Ovary (tissue), 3 donors: Measurements from ENCODE around the gene CD79B.

Experiments
- EP300 ChIP-seq: sonication (generic); formaldehyde crosslinking; IDR thresholded peaks from one replicate; pipeline ENCODE4 v1.6.1; 2017; ENCODE audit warnings: antibody characterized with exemption
- POLR2A ChIP-seq: fragments of 450-650 bp; IDR thresholded peaks from one replicate; pipeline ENCODE4 v1.6.1; 2017; ENCODE audit warnings: antibody characterized with exemption, mild to moderate bottlenecking, moderate library complexity
- TF ChIP-seq, protein P1 (sequence below), 3 donors: fragments of 450-650 bp in 2 of 3; fragments of 200-600 bp in 1 of 3; IDR thresholded peaks; one replicate each; pipeline versions ENCODE4 v1.5.1 to v1.8.0; 2016 to 2022; ENCODE audit warnings: antibody characterized with exemption in 3 of 3, mild to moderate bottlenecking in 1 of 3
- donor health status: DM: no; HTN: no; CAD: no.

DNA sequence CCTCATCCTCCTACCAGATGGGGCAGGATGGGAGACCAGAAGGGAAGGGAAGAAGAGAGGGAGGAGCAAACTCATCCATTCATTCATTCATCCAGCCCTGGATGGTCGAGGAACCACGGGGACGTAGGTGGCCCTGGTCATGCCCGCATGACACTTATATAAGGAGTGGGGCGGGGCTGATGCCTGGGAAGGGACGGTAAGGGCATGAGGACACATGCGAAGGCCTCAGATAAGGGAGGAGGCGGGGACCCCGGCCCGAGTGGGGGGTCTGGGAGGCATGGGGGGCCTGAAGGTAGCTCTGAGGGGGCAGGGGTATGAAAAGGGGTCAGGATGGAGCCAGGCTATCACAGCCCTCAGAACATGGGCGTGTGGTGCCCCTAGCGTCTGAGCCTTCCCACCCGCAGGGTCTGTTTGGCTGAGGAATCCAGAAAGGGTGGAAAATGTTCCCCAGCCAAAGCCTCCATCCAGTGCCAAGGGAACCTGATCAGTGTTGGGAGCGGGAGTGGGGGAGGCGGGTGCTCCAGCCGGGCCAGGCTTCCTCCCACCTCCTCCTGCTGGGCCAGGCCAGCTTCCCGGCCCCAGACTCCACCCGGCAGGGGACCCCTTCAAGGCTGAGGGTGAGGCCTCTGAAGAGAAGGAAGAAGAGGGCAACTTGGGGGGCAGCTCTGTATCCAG, 17.6 kb upstream of the CD79B start:
- TF ChIP-seq, protein P1, sequence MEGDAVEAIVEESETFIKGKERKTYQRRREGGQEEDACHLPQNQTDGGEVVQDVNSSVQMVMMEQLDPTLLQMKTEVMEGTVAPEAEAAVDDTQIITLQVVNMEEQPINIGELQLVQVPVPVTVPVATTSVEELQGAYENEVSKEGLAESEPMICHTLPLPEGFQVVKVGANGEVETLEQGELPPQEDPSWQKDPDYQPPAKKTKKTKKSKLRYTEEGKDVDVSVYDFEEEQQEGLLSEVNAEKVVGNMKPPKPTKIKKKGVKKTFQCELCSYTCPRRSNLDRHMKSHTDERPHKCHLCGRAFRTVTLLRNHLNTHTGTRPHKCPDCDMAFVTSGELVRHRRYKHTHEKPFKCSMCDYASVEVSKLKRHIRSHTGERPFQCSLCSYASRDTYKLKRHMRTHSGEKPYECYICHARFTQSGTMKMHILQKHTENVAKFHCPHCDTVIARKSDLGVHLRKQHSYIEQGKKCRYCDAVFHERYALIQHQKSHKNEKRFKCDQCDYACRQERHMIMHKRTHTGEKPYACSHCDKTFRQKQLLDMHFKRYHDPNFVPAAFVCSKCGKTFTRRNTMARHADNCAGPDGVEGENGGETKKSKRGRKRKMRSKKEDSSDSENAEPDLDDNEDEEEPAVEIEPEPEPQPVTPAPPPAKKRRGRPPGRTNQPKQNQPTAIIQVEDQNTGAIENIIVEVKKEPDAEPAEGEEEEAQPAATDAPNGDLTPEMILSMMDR (IDR thresholded peaks at IDR 0.05), result no peak
- TF ChIP-seq POLR2A, result no peak
- TF ChIP-seq EP300, result no peak
